ENCODE results near the gene SNTG2.

- TF ChIP-seq, protein P1, sequence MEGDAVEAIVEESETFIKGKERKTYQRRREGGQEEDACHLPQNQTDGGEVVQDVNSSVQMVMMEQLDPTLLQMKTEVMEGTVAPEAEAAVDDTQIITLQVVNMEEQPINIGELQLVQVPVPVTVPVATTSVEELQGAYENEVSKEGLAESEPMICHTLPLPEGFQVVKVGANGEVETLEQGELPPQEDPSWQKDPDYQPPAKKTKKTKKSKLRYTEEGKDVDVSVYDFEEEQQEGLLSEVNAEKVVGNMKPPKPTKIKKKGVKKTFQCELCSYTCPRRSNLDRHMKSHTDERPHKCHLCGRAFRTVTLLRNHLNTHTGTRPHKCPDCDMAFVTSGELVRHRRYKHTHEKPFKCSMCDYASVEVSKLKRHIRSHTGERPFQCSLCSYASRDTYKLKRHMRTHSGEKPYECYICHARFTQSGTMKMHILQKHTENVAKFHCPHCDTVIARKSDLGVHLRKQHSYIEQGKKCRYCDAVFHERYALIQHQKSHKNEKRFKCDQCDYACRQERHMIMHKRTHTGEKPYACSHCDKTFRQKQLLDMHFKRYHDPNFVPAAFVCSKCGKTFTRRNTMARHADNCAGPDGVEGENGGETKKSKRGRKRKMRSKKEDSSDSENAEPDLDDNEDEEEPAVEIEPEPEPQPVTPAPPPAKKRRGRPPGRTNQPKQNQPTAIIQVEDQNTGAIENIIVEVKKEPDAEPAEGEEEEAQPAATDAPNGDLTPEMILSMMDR (conservative IDR thresholded peaks at IDR 0.05; ENCODE audit: low read length), result no peak
- no peak for TF ChIP-seq EZH2phosphoT487 (IDR thresholded peaks at IDR 0.05; ENCODE audit: borderline replicate concordance)
These were observed 327.0 kb downstream of the SNTG2 start for GRCh38 chr2:1277634-1278033.
